Upper lobe of left lung (tissue), 4 donors: ENCODE measurements around the gene TRIM67.

Source experiments
- CTCF ChIP-seq, 6 experiments: fragments of 450-650 bp in 4 of 6; fragments of 200-600 bp in 2 of 6; sonication (generic) in 2 of 6; IDR thresholded peaks; one replicate each; pipeline ENCODE4 v1.5.1; 2016 to 2019; ENCODE audit warnings: antibody characterized with exemption in 6 of 6
- POLR2A ChIP-seq, 4 donors: fragments of 450-650 bp; IDR thresholded peaks; one replicate each; pipeline ENCODE4 v1.5.1; 2016 to 2017; ENCODE audit warnings: antibody characterized with exemption in 4 of 4, mild to moderate bottlenecking in 2 of 4
- POLR2AphosphoS5 ChIP-seq, 2 donors: sonication (generic); formaldehyde crosslinking; IDR thresholded peaks; one replicate each; pipeline ENCODE4 v1.5.1; 2017; ENCODE audit warnings: antibody characterized with exemption in 2 of 2

- TF ChIP-seq CTCF (IDR thresholded peaks at IDR 0.05) (no peak), POLR2A (IDR thresholded peaks at IDR 0.05) (no peak), POLR2AphosphoS5 (IDR thresholded peaks at IDR 0.05) (no peak)
These were observed 23.5 kb downstream of the TRIM67 start for GRCh38 chr1:231185391-231185790.
